B cell (primary cell): ENCODE measurements around the gene COL4A6. TPM values are rescaled to one million over a fixed set of nuclear protein-coding genes. Genes with fewer than 3 reads are reported as not detected.

Source experiments
- ATAC-seq: fragments of 200-7000 bp; cut with Tn5 transposase; one replicate; pipeline ENCODE4 v1.10.0; 2021; ENCODE audit warnings: low read depth, mild to moderate bottlenecking, moderate number of reproducible peaks, moderate library complexity
- CTCF ChIA-PET: fragments of 350-600 bp; sonication (Branson Sonifier 250); formaldehyde crosslinking; loops from one replicate; lab custom pipeline; 2021; ENCODE audit warnings: antibody characterized with exemption, inconsistent platforms; lab: Charles Lee
- POLR2A ChIA-PET: fragments of 350-600 bp; sonication (Branson Sonifier 250); formaldehyde crosslinking; loops from one replicate; lab custom pipeline; 2021; ENCODE audit warnings: antibody characterized with exemption; lab: Charles Lee
- DNase-seq: peaks from one replicate; pipeline ENCODE4 v3.0.0; 2013
- H2AFZ ChIP-seq: 2 replicates; pipeline ENCODE4 v1.6.1; 2012; ENCODE audit warnings: mild to moderate bottlenecking, low read depth, low read length; ENCODE audit not compliant: insufficient read depth, poor library complexity, severe bottlenecking
- H3K27ac ChIP-seq, 2 donors: 1 replicate in 1 of 2; 2 replicates in 1 of 2; pipeline ENCODE4 v1.5.1; 2012 to 2013; ENCODE audit warnings: low read length in 2 of 2, mild to moderate bottlenecking in 2 of 2, moderate library complexity in 1 of 2
- H3K27me3 ChIP-seq, 4 experiments: fragments of 200-600 bp in 1 of 4; sonication (generic) in 1 of 4; replicated peaks in 1 of 4; 1 replicate in 2 of 4; 2 replicates in 2 of 4; pipeline versions ENCODE4 v1.6.1 to v1.7.0; 2013 to 2016; ENCODE audit warnings: low read length in 3 of 4, mild to moderate bottlenecking in 2 of 4, mixed read lengths in 1 of 4, moderate library complexity in 1 of 4; ENCODE audit not compliant: insufficient read depth in 4 of 4, control insufficient read depth in 3 of 4; ENCODE audit errors: control extremely low read depth in 1 of 4
- H3K36me3 ChIP-seq, 2 experiments: replicated peaks in 1 of 2; 1 replicate in 1 of 2; 2 replicates in 1 of 2; pipeline versions ENCODE4 v1.6.1 to v1.7.1; 2013; ENCODE audit warnings: low read length in 1 of 2; ENCODE audit not compliant: insufficient read depth in 2 of 2, control insufficient read depth in 1 of 2; ENCODE audit errors: control extremely low read depth in 1 of 2, extremely low read depth in 1 of 2
- H3K4me1 ChIP-seq, 2 donors: fragments of 200-600 bp in 1 of 2; sonication (generic) in 1 of 2; 1 replicate in 1 of 2; 2 replicates in 1 of 2; pipeline versions ENCODE4 v1.5.1 to v1.6.1; 2013 to 2017; ENCODE audit warnings: low read length in 2 of 2; ENCODE audit not compliant: control insufficient read depth in 2 of 2, insufficient read depth in 2 of 2
- H3K4me2 ChIP-seq: replicated peaks from 2 replicates; pipeline ENCODE3; 2012; ENCODE audit warnings: mild to moderate bottlenecking, low read depth, low read length; ENCODE audit not compliant: poor library complexity, severe bottlenecking
- H3K4me3 ChIP-seq, 5 experiments: fragments of 200-600 bp in 1 of 5; sonication (generic) in 1 of 5; 1 replicate in 3 of 5; 2 replicates in 2 of 5; pipeline versions ENCODE4 v1.5.1 to v1.7.0; 2011 to 2016; ENCODE audit warnings: low read length in 4 of 5, mild to moderate bottlenecking in 4 of 5, low read depth in 2 of 5, control low read depth in 1 of 5, moderate library complexity in 1 of 5; ENCODE audit not compliant: insufficient read depth in 1 of 5; ENCODE audit errors: control extremely low read depth in 1 of 5, extremely low read depth in 1 of 5
- H3K79me2 ChIP-seq: fragments of 200-600 bp; sonication (generic); one replicate; pipeline ENCODE4 v1.6.0; 2016; ENCODE audit warnings: low read length; ENCODE audit not compliant: control insufficient read depth, insufficient read depth
- H3K9ac ChIP-seq: fragments of 200-600 bp; sonication (generic); 2 replicates; pipeline ENCODE4 v1.6.1; 2017; ENCODE audit warnings: mild to moderate bottlenecking, low read length, moderate library complexity
- H3K9me3 ChIP-seq, 3 donors: one replicate each; pipeline versions ENCODE4 v1.6.1 to v1.7.1; 2013; ENCODE audit warnings: low read length in 2 of 3; ENCODE audit not compliant: control insufficient read depth in 2 of 3, insufficient read depth in 1 of 3; ENCODE audit errors: control extremely low read depth in 1 of 3
- H4K20me1 ChIP-seq: 2 replicates; pipeline ENCODE4 v1.6.0; 2012; ENCODE audit warnings: mild to moderate bottlenecking, low read length; ENCODE audit not compliant: insufficient read depth, control insufficient read depth, poor library complexity, severe bottlenecking
- H3K27ac Mint-ChIP-seq: one replicate; pipeline ENCODE4 v1.8.0; 2021; ENCODE audit warnings: mixed read lengths
- H3K27me3 Mint-ChIP-seq: one replicate; pipeline ENCODE4 v1.8.0; 2021; ENCODE audit warnings: mixed read lengths
- H3K4me1 Mint-ChIP-seq: one replicate; pipeline ENCODE4 v1.8.0; 2021; ENCODE audit warnings: mixed read lengths
- H3K4me3 Mint-ChIP-seq: one replicate; pipeline ENCODE4 v1.8.0; 2021; ENCODE audit warnings: mixed read lengths
- H3K9me3 Mint-ChIP-seq: one replicate; pipeline ENCODE4 v1.8.0; 2022; ENCODE audit warnings: mixed read lengths; ENCODE audit not compliant: insufficient read depth
- CTCF ChIP-seq: fragments of 200-600 bp; IDR thresholded peaks from one replicate; pipeline ENCODE4 v1.8.0; 2022; ENCODE audit warnings: antibody characterized with exemption, mild to moderate bottlenecking
- EZH2 ChIP-seq: IDR thresholded peaks from 2 replicates; pipeline ENCODE4 v1.6.1; 2012; ENCODE audit warnings: borderline replicate concordance, low read depth, mild to moderate bottlenecking, moderate library complexity, low read length; ENCODE audit not compliant: insufficient read depth, poor library complexity, severe bottlenecking
- WGBS: methylation state at CpG from one replicate; pipeline ENCODE4 v1.1.5; 2013; ENCODE audit warnings: missing lambda C conversion rate; ENCODE audit not compliant: insufficient coverage; 5-methylcytosine and 5-hydroxymethylcytosine counted together
- intact Hi-C: fragments of 100-400 bp; cut with micrococcal nuclease; formaldehyde crosslinking; loops from one replicate; pipeline ENCODE4 v1.10.0; 2022
- polyA minus RNA-seq: library from RNA; depleted of rRNA, polyadenylated mRNA; stranded (reverse); fragments of >200 nt; gene quantifications from 2 replicates; pipeline ENCODE4 v1.2.3, GENCODE V29; 2012
- polyA plus RNA-seq: library from polyadenylated mRNA; depleted of rRNA; stranded (reverse); fragments of >200 nt; gene quantifications from 2 replicates; pipeline ENCODE4 v1.2.3, GENCODE V29; 2012
- total RNA-seq, 2 donors: library from RNA; stranded (reverse); fragments of 120-200 nt in 1 of 2; gene quantifications; 1 replicate in 1 of 2; 2 replicates in 1 of 2; pipeline versions ENCODE4 v1.2.3 to v1.2.4, GENCODE V29; 2013 to 2022

The COL4A6 gene
- not detected in 2 replicates for total RNA-seq
- 0.02 TPM for total RNA-seq (2013)
- polyA plus RNA-seq, result not detected in 2 replicates
- not detected in 2 replicates for polyA minus RNA-seq

GRCh38 chrX:108438110-108438623 lies at the start of gene COL4A6:
Gene COL4A6, minus strand, starts transcription at chrX:108438422. Its CDS starts 226 bp downstream, at chrX:108438196.
- no peak within 1 kb of the TSS for H3K9ac ChIP-seq
- Mint-ChIP-seq H3K27ac (no peak within 1 kb of the TSS), H3K4me3 (no peak within 1 kb of the TSS), H3K4me1 (peaks cover 4% of the 10 kb centered on the region), H3K27me3 (peaks cover 18% of the 10 kb centered on the region), H3K9me3 (no peaks in the 10 kb centered on the region)
- H3K4me2 ChIP-seq, result no peak within 1 kb of the TSS
- CTCF ChIA-PET, result no interaction called here
- H2AFZ ChIP-seq, result peak within 1 kb of the TSS; percentile 39
- no peaks in the 10 kb centered on the region for H3K79me2 ChIP-seq
- intact Hi-C loops, result no loop called here
- DNase-seq (no peak), ATAC-seq (no peak)
- TF ChIP-seq EZH2 (no peak), CTCF (no peak)
- no peaks in the 10 kb centered on the region for H3K4me1 ChIP-seq
- POLR2A ChIA-PET, result no interaction called here
- no peaks in the 10 kb centered on the region for H3K9me3 ChIP-seq
- 2% methylated on average over 10 of the region's 16 CpGs for WGBS
- H3K27me3 ChIP-seq, result peaks cover 0 to 5% (median 1%) of the 10 kb centered on the region in 4 experiments
- no peak within 1 kb of the TSS for H3K27ac ChIP-seq
- H3K36me3 ChIP-seq, result no peaks in the 10 kb centered on the region
- H4K20me1 ChIP-seq, result no peaks in the 10 kb centered on the region
- no peak within 1 kb of the TSS for H3K4me3 ChIP-seq

GRCh38 chrX:108485960-108486359 lies 47.7 kb upstream of the COL4A6 start:
- H3K36me3 ChIP-seq, result no peaks in the 10 kb centered on the region
- POLR2A ChIA-PET, result no interaction called here
- H3K9me3 ChIP-seq, result no peaks in the 10 kb centered on the region
- Mint-ChIP-seq H3K27ac (no peak overlapping the region), H3K4me3 (no peak overlapping the region), H3K27me3 (no peaks in the 10 kb centered on the region), H3K4me1 (no peaks in the 10 kb centered on the region), H3K9me3 (peaks cover 2% of the 10 kb centered on the region)
- intact Hi-C loops, result no loop called here
- H3K27ac ChIP-seq, result no peak overlapping the region
- no peaks in the 10 kb centered on the region for H3K27me3 ChIP-seq
- no peaks in the 10 kb centered on the region for H3K79me2 ChIP-seq
- TF ChIP-seq CTCF (no peak), EZH2 (no peak)
- no peak for ATAC-seq
- H3K4me3 ChIP-seq, result no peak overlapping the region
- no peak overlapping the region for H2AFZ ChIP-seq
- H4K20me1 ChIP-seq, result no peaks in the 10 kb centered on the region
- H3K9ac ChIP-seq, result no peak overlapping the region
- no peak for DNase-seq
- H3K4me1 ChIP-seq, result no peaks in the 10 kb centered on the region
- no CpG with 5 or more reads among the region's 2 CpGs for WGBS
- no peak overlapping the region for H3K4me2 ChIP-seq
- CTCF ChIA-PET, result no interaction called here
